Kidney (tissue), 14 donors: ENCODE measurements around the gene ESRRG. TPM values are rescaled to one million over a fixed set of nuclear protein-coding genes. Genes with fewer than 3 reads are reported as not detected.

Source experiments
- DNase-seq, 5 donors: peaks; one replicate each; pipeline ENCODE4 v3.0.0-alpha.2; 2013 to 2020
- FAIRE-seq: peaks from 2 replicates; lab custom pipeline; 2012; peaks lifted over from hg19 to GRCh38; lab: Jason Lieb, UNC
- H3K27ac ChIP-seq, 2 donors: one replicate each; pipeline ENCODE4 v1.7.0; 2013; ENCODE audit warnings: low read depth in 2 of 2, low read length in 2 of 2, inconsistent platforms in 1 of 2
- H3K27me3 ChIP-seq: one replicate; pipeline ENCODE4 v1.7.1; 2013; ENCODE audit warnings: low read length, inconsistent platforms; ENCODE audit not compliant: control insufficient read depth, insufficient read depth
- H3K36me3 ChIP-seq, 3 donors: one replicate each; pipeline versions ENCODE4 v1.7.0 to v1.7.1; 2013; ENCODE audit warnings: low read length in 3 of 3, control low read depth in 1 of 3, inconsistent platforms in 1 of 3; ENCODE audit not compliant: insufficient read depth in 3 of 3, control insufficient read depth in 2 of 3
- H3K4me1 ChIP-seq, 3 donors: one replicate each; pipeline versions ENCODE4 v1.7.0 to v1.7.1; 2013; ENCODE audit warnings: low read length in 3 of 3, inconsistent platforms in 1 of 3, low read depth in 1 of 3; ENCODE audit not compliant: control insufficient read depth in 2 of 3, insufficient read depth in 2 of 3
- H3K4me3 ChIP-seq, 3 donors: one replicate each; pipeline versions ENCODE4 v1.7.0 to v1.8.1; 2013; ENCODE audit warnings: low read length in 3 of 3, control low read depth in 1 of 3, inconsistent platforms in 1 of 3
- H3K9ac ChIP-seq, 3 donors: one replicate each; pipeline versions ENCODE4 v1.7.0 to v1.7.1; 2013; ENCODE audit warnings: low read length in 3 of 3, control low read depth in 1 of 3, inconsistent platforms in 1 of 3
- H3K9me3 ChIP-seq, 3 donors: one replicate each; pipeline versions ENCODE4 v1.7.0 to v1.7.1; 2013; ENCODE audit warnings: low read length in 3 of 3, control low read depth in 1 of 3, inconsistent platforms in 1 of 3; ENCODE audit not compliant: control insufficient read depth in 2 of 3, insufficient read depth in 1 of 3
- CTCF ChIP-seq: IDR thresholded peaks from 3 replicates; pipeline ENCODE4 v1.5.1; 2012; ENCODE audit warnings: mild to moderate bottlenecking, moderate library complexity, borderline replicate concordance; ENCODE audit not compliant: insufficient read depth; ENCODE audit errors: extremely low read depth
- intact Hi-C: fragments of 100-400 bp; cut with DNase I; formaldehyde crosslinking; loops from one replicate; pipeline ENCODE4 v1.11.1; 2022
- polyA plus RNA-seq: library from polyadenylated mRNA; stranded (reverse); fragments of 350-450 nt; fragmentation: Illumina TruSeq; extraction: RNeasy Lipid Tissue Mini Kit (QIAGEN cat#74804); gene quantifications from one replicate; pipeline ENCODE4 v1.2.3, GENCODE V29; 2014; ENCODE audit warnings: low read depth, low replicate concordance; ENCODE audit not compliant: insufficient read depth
- total RNA-seq: library from RNA; stranded (reverse); fragmentation: NEBNext Ultra II Directional; extraction: Animal tissue kit (Norgen Biotek cat#: 25700); gene quantifications from one replicate; pipeline ENCODE4 v1.2.1, GENCODE V29; 2021
- donor health status: control.
- donor health status: control.
- donor health status: control.
- donor health status: control.
- donor health status: control.
- donor health status: DM: yes; HTN: yes; CAD: no.
- donor health status: Normal renal cell carcinoma (clear cell type).

Gene ESRRG
- total and polyA plus RNA-seq, 2 donors from 2014 or later = 11.9 to 25.3 TPM

GRCh38 chr1:216596281-216596862, 126.9 kb downstream of the ESRRG start:
- H3K4me3 ChIP-seq = no peak overlapping the region
- no peak overlapping the region for H3K9ac ChIP-seq
- H3K27me3 ChIP-seq = no peaks in the 10 kb centered on the region
- DNase-seq = peak in 3 of 5 donors; percentile 15 to 52 (median 42)
- no peaks in the 10 kb centered on the region for H3K4me1 ChIP-seq
- intact Hi-C loops = no loop called here
- no peak overlapping the region for H3K27ac ChIP-seq
- H3K9me3 ChIP-seq = no peaks in the 10 kb centered on the region
- FAIRE-seq = no peak
- H3K36me3 ChIP-seq = no peaks in the 10 kb centered on the region
- no peak for TF ChIP-seq CTCF

DNA sequence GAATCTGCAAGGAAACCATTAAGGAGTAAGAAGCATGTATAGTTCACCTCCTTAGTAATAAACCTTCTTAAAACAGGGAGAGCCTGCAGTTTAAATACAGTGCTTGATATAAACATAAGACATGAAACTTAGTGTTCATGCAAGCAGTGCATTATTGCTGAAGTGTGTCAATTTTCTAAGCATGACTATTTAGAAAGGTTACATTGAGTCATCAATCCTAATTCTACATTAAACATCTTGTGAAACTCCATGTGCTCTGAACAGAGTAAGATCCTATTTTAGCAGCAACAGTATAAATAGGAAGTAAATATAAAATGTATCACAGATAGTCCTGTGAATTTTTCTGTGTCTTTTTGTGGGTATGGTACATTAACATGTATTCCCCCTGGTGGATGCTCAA, 135.5 kb downstream of the ESRRG start:
- intact Hi-C loops = no loop called here
- FAIRE-seq = no peak

GRCh38 chr1:216582151-216582550, 141.1 kb downstream of the ESRRG start:
- Histone ChIP-seq H3K4me1 (no peaks in the 10 kb centered on the region), H3K36me3 (no peaks in the 10 kb centered on the region), H3K27me3 (no peaks in the 10 kb centered on the region), H3K9ac (no peak overlapping the region), H3K27ac (no peak overlapping the region), H3K4me3 (no peak overlapping the region), H3K9me3 (no peaks in the 10 kb centered on the region)
- intact Hi-C loops = no loop called here
- FAIRE-seq (no peak), DNase-seq (no peak)
- no peak for TF ChIP-seq CTCF

More for the DNA sequence above, 135.5 kb downstream of the ESRRG start:
- Histone ChIP-seq H3K4me3 (no peak overlapping the region), H3K9me3 (no peaks in the 10 kb centered on the region), H3K27me3 (no peaks in the 10 kb centered on the region), H3K4me1 (peaks cover 0 to 4% (median 0%) of the 10 kb centered on the region in 3 donors), H3K27ac (no peak overlapping the region), H3K9ac (no peak overlapping the region), H3K36me3 (no peaks in the 10 kb centered on the region)
- TF ChIP-seq CTCF = no peak
- DNase-seq = no peak
